HepG2 (cell line): ENCODE results near the gene PEX5L. TPM values are rescaled to one million over a fixed set of nuclear protein-coding genes. Genes with fewer than 3 reads are reported as not detected.

Experiments used
- ATAC-seq: fragments of 200-7000 bp; cut with Tn5 transposase; 3 replicates; pipeline ENCODE4 v1.9.1; 2020; ENCODE audit warnings: mild to moderate bottlenecking, moderate library complexity
- BruUV-seq: library from RNA; stranded (reverse); fragments of 400-500 nt; replicated peaks from 2 replicates; lab custom pipeline; 2021; lab: Mats Ljungman, UMichigan
- CTCF ChIA-PET: fragments of 300-600 bp; formaldehyde crosslinking; extraction: SDS; loops from one replicate; lab custom pipeline; 2021; ENCODE audit warnings: low total read pairs, inconsistent platforms, low intra/inter-chr PET ratio; lab: Yijun Ruan, JAX
- POLR2A ChIA-PET: fragments of 350-600 bp; sonication (Branson Sonifier 250); formaldehyde crosslinking; loops from one replicate; lab custom pipeline; 2020; ENCODE audit warnings: antibody characterized with exemption, inconsistent platforms; lab: Yijun Ruan, JAX
- DNase-seq: peaks from one replicate; pipeline ENCODE4 v3.0.0-alpha.2; 2015; ENCODE audit warnings: low spot score
- FAIRE-seq: peaks from 3 replicates; lab custom pipeline; 2011; peaks lifted over from hg19 to GRCh38; lab: Jason Lieb, UNC
- H2AFZ ChIP-seq: one replicate; pipeline ENCODE4 v1.6.1; 2011; ENCODE audit warnings: low read length, inconsistent platforms
- H3K27ac ChIP-seq: fragments of 300-600 bp; 3 replicates; pipeline ENCODE4 v1.8.0; 2011; ENCODE audit warnings: mixed run types, mild to moderate bottlenecking, mixed read lengths, low read length, inconsistent platforms; ENCODE audit not compliant: insufficient read depth; ENCODE audit errors: extremely low read length
- H3K27me3 ChIP-seq, 2 experiments: fragments of 200-600 bp in 1 of 2; 2 replicates in 1 of 2; 3 replicates in 1 of 2; pipeline versions ENCODE4 v1.6.0 to v1.8.0; 2011; ENCODE audit warnings: low read length in 2 of 2, mild to moderate bottlenecking in 2 of 2, moderate library complexity in 2 of 2, inconsistent platforms in 1 of 2; ENCODE audit not compliant: insufficient read depth in 2 of 2, control insufficient read depth in 1 of 2
- H3K36me3 ChIP-seq, 2 experiments: fragments of 200-600 bp in 1 of 2; replicated peaks in 1 of 2; 2 replicates in 1 of 2; 3 replicates in 1 of 2; pipeline versions ENCODE4 v1.5.1 to v1.8.0; 2011; ENCODE audit warnings: low read length in 2 of 2, inconsistent platforms in 1 of 2; ENCODE audit not compliant: insufficient read depth in 2 of 2, control insufficient read depth in 1 of 2
- H3K4me1 ChIP-seq: 2 replicates; pipeline ENCODE4 v1.5.1; 2012; ENCODE audit warnings: low read length, inconsistent platforms; ENCODE audit not compliant: insufficient read depth
- H3K4me2 ChIP-seq: 2 replicates; pipeline ENCODE4 v1.6.0; 2011; ENCODE audit warnings: low read depth, low read length, inconsistent platforms
- H3K4me3 ChIP-seq, 3 experiments: fragments of 200-600 bp in 1 of 3; sonication (generic), shearing (Covaris generic) in 1 of 3; replicated peaks in 1 of 3; 2 replicates each; pipeline ENCODE4 v1.5.1; 2011 to 2016; ENCODE audit warnings: low read length in 3 of 3, inconsistent platforms in 2 of 3, low read depth in 2 of 3, mild to moderate bottlenecking in 2 of 3, control low read depth in 1 of 3, mixed read lengths in 1 of 3; ENCODE audit not compliant: insufficient read depth in 1 of 3
- H3K79me2 ChIP-seq: one replicate; pipeline ENCODE4 v1.6.1; 2011; ENCODE audit warnings: low read length, inconsistent platforms; ENCODE audit not compliant: insufficient read depth
- H3K9ac ChIP-seq: 2 replicates; pipeline ENCODE4 v1.6.0; 2011; ENCODE audit warnings: mild to moderate bottlenecking, low read depth, low read length, inconsistent platforms; ENCODE audit not compliant: insufficient read depth
- H3K9me3 ChIP-seq: 2 replicates; pipeline ENCODE4 v1.5.1; 2012; ENCODE audit warnings: mild to moderate bottlenecking, low read length
- H4K20me1 ChIP-seq: 2 replicates; pipeline ENCODE4 v1.6.0; 2011; ENCODE audit warnings: inconsistent platforms, mild to moderate bottlenecking, low read length, moderate library complexity; ENCODE audit not compliant: insufficient read depth
- ARNTL ChIP-seq: sonication (generic); formaldehyde crosslinking; IDR thresholded peaks from 2 replicates; pipeline ENCODE4 v1.4.0; 2020; ENCODE audit warnings: mild to moderate bottlenecking, missing genetic modification reagents
- BCL6 ChIP-seq: IDR thresholded peaks from 2 replicates; pipeline ENCODE4 v1.6.1; 2016; ENCODE audit warnings: missing genetic modification reagents, missing compliant biosample characterization
- CBX2 ChIP-seq, 2 experiments: fragments of 200-600 bp in 1 of 2; sonication (generic); formaldehyde crosslinking in 1 of 2; IDR thresholded peaks; 2 replicates each; pipeline versions ENCODE4 v1.7.0 to v1.8.1; 2018 to 2022; ENCODE audit warnings: low read depth in 2 of 2, low read length in 1 of 2, mild to moderate bottlenecking in 1 of 2, missing genetic modification reagents in 1 of 2
- ETV6 ChIP-seq: sonication (generic); formaldehyde crosslinking; conservative IDR thresholded peaks from 2 replicates; pipeline ENCODE4 v1.4.0; 2020; ENCODE audit warnings: missing genetic modification reagents
- HOXA3 ChIP-seq: sonication (generic); formaldehyde crosslinking; IDR thresholded peaks from 2 replicates; pipeline ENCODE4 v1.5.0; 2020; ENCODE audit warnings: missing genetic modification reagents
- NFATC3 ChIP-seq: sonication (generic); formaldehyde crosslinking; IDR thresholded peaks from 2 replicates; pipeline ENCODE4 v1.5.1; 2020; ENCODE audit warnings: mild to moderate bottlenecking, missing genetic modification reagents
- NFIC ChIP-seq: IDR thresholded peaks from 2 replicates; pipeline ENCODE4 v1.6.1; 2012; ENCODE audit warnings: mild to moderate bottlenecking, low read length, inconsistent platforms
- NR0B2 ChIP-seq: sonication (generic); formaldehyde crosslinking; IDR thresholded peaks from 2 replicates; pipeline ENCODE4 v1.4.0; 2020; ENCODE audit warnings: mild to moderate bottlenecking, missing genetic modification reagents
- NR2C2 ChIP-seq: sonication (generic); formaldehyde crosslinking; IDR thresholded peaks from 2 replicates; pipeline ENCODE4 v1.4.0; 2020; ENCODE audit warnings: missing genetic modification reagents, mild to moderate bottlenecking, moderate library complexity, borderline replicate concordance
- NR3C1 ChIP-seq: sonication (generic); formaldehyde crosslinking; IDR thresholded peaks from 2 replicates; pipeline ENCODE4 v1.4.0; 2020; ENCODE audit warnings: missing genetic modification reagents
- PRDM10 ChIP-seq: sonication (generic); formaldehyde crosslinking; IDR thresholded peaks from 2 replicates; pipeline ENCODE4 v1.4.0; 2020; ENCODE audit warnings: low read depth, missing genetic modification reagents
- RFXANK ChIP-seq: IDR thresholded peaks from 2 replicates; pipeline ENCODE4 v1.6.1; 2016
- SP4 ChIP-seq: sonication (generic); formaldehyde crosslinking; IDR thresholded peaks from 2 replicates; pipeline ENCODE4 v1.8.1; 2023; ENCODE audit warnings: mild to moderate bottlenecking, missing genetic modification reagents
- ZNF260 ChIP-seq: sonication (generic); formaldehyde crosslinking; IDR thresholded peaks from 2 replicates; pipeline ENCODE4 v1.4.0; 2020; ENCODE audit warnings: missing genetic modification reagents, low read depth, mild to moderate bottlenecking, borderline replicate concordance
- ZNF563 ChIP-seq: sonication (generic); formaldehyde crosslinking; IDR thresholded peaks from 2 replicates; pipeline ENCODE4 v1.8.0; 2022; ENCODE audit warnings: mild to moderate bottlenecking, moderate library complexity, missing genetic modification reagents
- ZNF564 ChIP-seq: sonication (generic); formaldehyde crosslinking; IDR thresholded peaks from 2 replicates; pipeline ENCODE4 v1.8.1; 2023; ENCODE audit warnings: mild to moderate bottlenecking, missing genetic modification reagents
- ZSCAN31 ChIP-seq: sonication (generic); formaldehyde crosslinking; IDR thresholded peaks from 2 replicates; pipeline ENCODE4 v1.5.0; 2020; ENCODE audit warnings: low read depth, mild to moderate bottlenecking, missing genetic modification reagents
- ZUFSP ChIP-seq: sonication (generic); formaldehyde crosslinking; IDR thresholded peaks from 2 replicates; pipeline ENCODE4 v1.9.0; 2021; ENCODE audit warnings: missing genetic modification reagents, mild to moderate bottlenecking, borderline replicate concordance
- in situ Hi-C: cut with HindIII; loops from 2 replicates; pipeline ENCODE4 v1.10.0; 2017; ENCODE audit warnings: low pct_unique_long_range_greater_than_20kb; ENCODE audit not compliant: extremely low pct_ligation_motif_present
- intact Hi-C: fragments of 100-400 bp; cut with micrococcal nuclease; formaldehyde crosslinking; loops from one replicate; pipeline ENCODE4 v1.10.0; 2022; ENCODE audit not compliant: unreplicated experiment
- polyA plus RNA-seq, 8 experiments: library from polyadenylated mRNA; depleted of rRNA in 3 of 8; stranded (reverse) in 7 of 8; unstranded in 1 of 8; fragments of >200 nt; fragmentation: Illumina TruSeq in 4 of 8; extraction: Trizol in 4 of 8; gene quantifications; 2 replicates each; pipeline versions ENCODE4 v1.2.1 to v1.2.3, GENCODE V29; 2011 to 2016; ENCODE audit warnings: low read depth in 4 of 8, missing spikeins in 1 of 8, mixed read lengths in 1 of 8; ENCODE audit not compliant: insufficient read depth in 1 of 8
- total RNA-seq, 5 experiments: library from RNA; depleted of rRNA; stranded (reverse); fragments of >200 nt; fragmentation: Illumina TruSeq; extraction: Trizol; gene quantifications; 2 replicates each; pipeline ENCODE4 v1.2.3, GENCODE V29; 2016; ENCODE audit warnings: low read depth in 1 of 5

The PEX5L gene
- total and polyA plus RNA-seq, 2 of the 13 experiments (the other 11 are each of a cell fraction or from before 2014, with no cell fraction given): not detected

- no TSS peak for BruUV-seq
- intact Hi-C loops: no loop called here
- POLR2A ChIA-PET: no interaction called here
Measured at GRCh38 chr3:180073561-180073960, 36.8 kb upstream of the PEX5L start.

More at GRCh38 chr3:180073561-180073960, 36.8 kb upstream of the PEX5L start:
- H3K27me3 ChIP-seq: no peaks in the 10 kb centered on the region
- no peaks in the 10 kb centered on the region for H3K9me3 ChIP-seq
- H3K4me2 ChIP-seq: no peak overlapping the region
- no peak overlapping the region for H3K4me3 ChIP-seq
- no peak overlapping the region for H3K27ac ChIP-seq
- CTCF ChIA-PET: no interaction called here
- ATAC-seq: no peak
- no peaks in the 10 kb centered on the region for H3K4me1 ChIP-seq
- no peak for FAIRE-seq
- DNase-seq: no peak
- no peak overlapping the region for H3K9ac ChIP-seq
- H3K79me2 ChIP-seq: no peaks in the 10 kb centered on the region
- in situ Hi-C loops: no loop called here
- no peaks in the 10 kb centered on the region for H3K36me3 ChIP-seq
- H4K20me1 ChIP-seq: no peaks in the 10 kb centered on the region
- TF ChIP-seq NR0B2 (CRISPR knock-in tag) (no peak), BCL6 (CRISPR knock-in tag) (no peak), ZUFSP (CRISPR knock-in tag) (no peak), ZNF260 (CRISPR knock-in tag) (no peak), ZSCAN31 (no peak), ARNTL (CRISPR knock-in tag) (no peak), SP4 (CRISPR knock-in tag) (no peak), HOXA3 (no peak), RFXANK (CRISPR knock-in tag) (no peak), PRDM10 (CRISPR knock-in tag) (no peak), NR2C2 (no peak), ZNF564 (CRISPR knock-in tag) (no peak), ZNF563 (CRISPR knock-in tag) (no peak), NFIC (no peak), NFATC3 (CRISPR knock-in tag) (no peak), CBX2 (IDR thresholded peaks at IDR 0.05; ENCODE audit: low read depth, low read length) (no peak), CBX2 (CRISPR knock-in tag; IDR thresholded peaks at IDR 0.05; ENCODE audit: low read depth) (no peak), ETV6 (CRISPR knock-in tag) (no peak), NR3C1 (CRISPR knock-in tag) (no peak)
- TF ChIP-seq, all 625 proteins: peak for 0
- H2AFZ ChIP-seq: no peak overlapping the region
